T-cell (primary cell): ENCODE data around the gene FABP7. TPM values are rescaled to one million over a fixed set of nuclear protein-coding genes. Genes with fewer than 3 reads are reported as not detected.

Experiments
- ATAC-seq, 4 experiments: fragments of 200-7000 bp in 3 of 4; fragments of 150-1000 bp in 1 of 4; cut with Tn5 transposase; replicated peaks in 1 of 4; 1 replicate in 3 of 4; 2 replicates in 1 of 4; pipeline ENCODE4 v1.10.0; 2021; ENCODE audit warnings: moderate library complexity in 3 of 4, mild to moderate bottlenecking in 2 of 4, moderate number of reproducible peaks in 1 of 4
- CTCF ChIA-PET, 2 donors: fragments of 300-600 bp; sonication (Branson Sonifier 250); formaldehyde crosslinking; loops; one replicate each; lab custom pipeline; 2022; ENCODE audit warnings: antibody characterized with exemption in 2 of 2; lab: Charles Lee
- POLR2A ChIA-PET, 2 donors: fragments of 300-600 bp; sonication (Branson Sonifier 250); formaldehyde crosslinking; loops; one replicate each; lab custom pipeline; 2022; ENCODE audit warnings: antibody characterized with exemption in 2 of 2; lab: Charles Lee
- DNase-seq, 35 experiments: peaks; one replicate each; pipeline versions ENCODE4 v3.0.0 to v3.0.0-alpha.2; 2013 to 2023
- H3K27ac ChIP-seq: one replicate; pipeline ENCODE4 v1.5.1; 2013; ENCODE audit warnings: low read length
- H3K27me3 ChIP-seq, 2 experiments: replicated peaks in 1 of 2; 1 replicate in 1 of 2; 2 replicates in 1 of 2; pipeline versions ENCODE4 v1.6.1 to v1.7.0; 2013; ENCODE audit warnings: low read length in 1 of 2, mixed read lengths in 1 of 2; ENCODE audit not compliant: control insufficient read depth in 2 of 2, insufficient read depth in 2 of 2; ENCODE audit errors: extremely low read depth in 1 of 2
- H3K36me3 ChIP-seq, 2 donors: 1 replicate in 1 of 2; 2 replicates in 1 of 2; pipeline versions ENCODE4 v1.6.1 to v1.7.0; 2013; ENCODE audit warnings: low read length in 1 of 2; ENCODE audit not compliant: control insufficient read depth in 2 of 2, insufficient read depth in 1 of 2; ENCODE audit errors: extremely low read depth in 1 of 2
- H3K4me1 ChIP-seq, 2 experiments: 1 replicate in 1 of 2; 2 replicates in 1 of 2; pipeline versions ENCODE4 v1.6.1 to v1.7.0; 2013; ENCODE audit warnings: low read length in 2 of 2, mixed read lengths in 1 of 2; ENCODE audit not compliant: insufficient read depth in 2 of 2, control insufficient read depth in 1 of 2; ENCODE audit errors: extremely low read depth in 1 of 2
- H3K4me3 ChIP-seq, 2 donors: 1 replicate in 1 of 2; 2 replicates in 1 of 2; pipeline versions ENCODE4 v1.5.1 to v1.7.0; 2013; ENCODE audit warnings: mild to moderate bottlenecking in 2 of 2, low read length in 1 of 2, moderate library complexity in 1 of 2; ENCODE audit not compliant: control insufficient read depth in 1 of 2; ENCODE audit errors: extremely low read depth in 1 of 2
- H3K9me3 ChIP-seq: 2 replicates; pipeline ENCODE4 v1.7.0; 2013
- H3K27ac Mint-ChIP-seq, 2 donors: one replicate each; pipeline ENCODE4 v1.8.0; 2020 to 2021; ENCODE audit warnings: mild to moderate bottlenecking in 2 of 2, mixed read lengths in 2 of 2
- H3K27me3 Mint-ChIP-seq, 2 donors: one replicate each; pipeline ENCODE4 v1.8.0; 2021 to 2022; ENCODE audit warnings: mixed read lengths in 2 of 2
- H3K36me3 Mint-ChIP-seq: one replicate; pipeline ENCODE4 v1.8.0; 2021; ENCODE audit warnings: mixed read lengths
- H3K4me1 Mint-ChIP-seq, 3 donors: one replicate each; pipeline ENCODE4 v1.8.0; 2020 to 2022; ENCODE audit warnings: mixed read lengths in 3 of 3, mild to moderate bottlenecking in 1 of 3
- H3K4me3 Mint-ChIP-seq, 3 donors: one replicate each; pipeline ENCODE4 v1.8.0; 2020 to 2022; ENCODE audit warnings: mild to moderate bottlenecking in 3 of 3, mixed read lengths in 3 of 3, moderate library complexity in 3 of 3
- H3K9me3 Mint-ChIP-seq, 3 donors: one replicate each; pipeline ENCODE4 v1.8.0; 2020 to 2022; ENCODE audit warnings: mixed read lengths in 3 of 3
- WGBS: methylation state at CpG from one replicate; pipeline ENCODE4 v1.1.5; 2013; ENCODE audit warnings: missing lambda C conversion rate; ENCODE audit not compliant: insufficient coverage; 5-methylcytosine and 5-hydroxymethylcytosine counted together
- total RNA-seq, 35 experiments: library from RNA in 6 of 35; stranded (reverse) in 6 of 35; fragments of 120-200 nt in 1 of 35; gene quantifications; one replicate each; pipeline versions ENCODE4 v1.2.1 to v1.2.4 and lab custom pipeline; 2013 to 2026

FABP7 gene
- total RNA-seq, 5 donors from 2014 or later (not counting 1 experiment from before 2014, with no cell fraction given) = not detected

DNA sequence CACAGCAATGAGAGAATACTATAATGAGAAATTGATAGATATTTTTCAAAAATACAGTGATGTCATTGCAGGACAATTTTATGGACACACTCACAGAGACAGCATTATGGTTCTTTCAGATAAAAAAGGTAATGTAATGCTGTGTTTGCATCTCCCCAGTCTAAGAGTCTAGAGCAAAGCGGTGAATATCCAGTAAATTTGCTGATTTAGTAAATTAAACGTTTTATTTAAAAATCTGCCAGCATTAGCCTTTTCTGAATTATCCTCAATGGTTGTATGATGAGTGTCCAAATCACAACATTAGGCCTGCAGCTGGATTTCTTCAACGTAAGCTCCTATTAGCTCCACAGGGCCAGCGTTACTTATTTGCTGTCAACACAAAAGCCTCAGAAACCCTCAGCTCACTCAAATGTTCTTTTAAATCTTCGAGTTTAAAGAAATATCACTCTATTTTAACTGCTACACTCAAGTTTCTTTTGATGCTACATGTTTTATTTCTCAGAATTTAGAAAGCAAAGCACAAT is 25.5 kb downstream of the FABP7 start:
- H3K36me3 ChIP-seq = no peaks in the 10 kb centered on the region
- no peaks in the 10 kb centered on the region for H3K4me1 ChIP-seq
- Mint-ChIP-seq H3K4me3 (no peak overlapping the region), H3K4me1 (no peaks in the 10 kb centered on the region), H3K9me3 (no peaks in the 10 kb centered on the region), H3K27me3 (no peaks in the 10 kb centered on the region), H3K27ac (no peak overlapping the region), H3K36me3 (no peaks in the 10 kb centered on the region)
- POLR2A ChIA-PET = no interaction called here
- H3K9me3 ChIP-seq = no peaks in the 10 kb centered on the region
- ATAC-seq (no peak), DNase-seq (no peak)
- 75% methylated on average over 4 of the region's 5 CpGs for WGBS
- CTCF ChIA-PET = no interaction called here
- H3K27ac ChIP-seq = no peak overlapping the region
- no peak overlapping the region for H3K4me3 ChIP-seq
- H3K27me3 ChIP-seq = peaks cover 0 to 3% of the 10 kb centered on the region in 2 experiments

DNA sequence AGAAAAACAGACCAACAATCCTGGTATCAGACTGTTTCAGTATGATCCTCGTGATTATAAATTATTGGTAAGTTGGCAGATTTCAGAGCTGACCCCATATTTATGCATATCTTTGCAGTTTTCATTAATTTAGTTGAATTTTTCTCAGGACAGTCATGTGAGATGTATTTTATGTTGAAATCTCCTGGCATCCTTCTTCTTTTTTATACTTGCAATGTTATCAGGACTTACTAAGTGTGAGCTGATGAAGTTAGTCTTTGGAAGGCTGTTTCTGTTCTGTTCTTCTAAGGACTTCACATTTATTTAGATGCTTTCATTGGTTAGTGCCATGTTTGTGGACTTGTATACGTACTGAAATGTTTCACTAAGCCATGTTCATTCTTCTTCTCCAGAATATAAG is 26.8 kb downstream of the FABP7 start:
- ChIA-PET CTCF (no interaction called here), POLR2A (no interaction called here)
- DNase-seq (no peak), ATAC-seq (no peak)
- Mint-ChIP-seq H3K9me3 (no peaks in the 10 kb centered on the region), H3K27ac (no peak overlapping the region), H3K4me1 (no peaks in the 10 kb centered on the region), H3K4me3 (no peak overlapping the region), H3K27me3 (no peaks in the 10 kb centered on the region), H3K36me3 (no peaks in the 10 kb centered on the region)
- Histone ChIP-seq H3K27me3 (peaks cover 0 to 3% of the 10 kb centered on the region in 2 experiments), H3K36me3 (no peaks in the 10 kb centered on the region), H3K4me3 (no peak overlapping the region), H3K27ac (no peak overlapping the region), H3K9me3 (no peaks in the 10 kb centered on the region), H3K4me1 (no peaks in the 10 kb centered on the region)
- no CpG with 5 or more reads among the region's 2 CpGs for WGBS

DNA sequence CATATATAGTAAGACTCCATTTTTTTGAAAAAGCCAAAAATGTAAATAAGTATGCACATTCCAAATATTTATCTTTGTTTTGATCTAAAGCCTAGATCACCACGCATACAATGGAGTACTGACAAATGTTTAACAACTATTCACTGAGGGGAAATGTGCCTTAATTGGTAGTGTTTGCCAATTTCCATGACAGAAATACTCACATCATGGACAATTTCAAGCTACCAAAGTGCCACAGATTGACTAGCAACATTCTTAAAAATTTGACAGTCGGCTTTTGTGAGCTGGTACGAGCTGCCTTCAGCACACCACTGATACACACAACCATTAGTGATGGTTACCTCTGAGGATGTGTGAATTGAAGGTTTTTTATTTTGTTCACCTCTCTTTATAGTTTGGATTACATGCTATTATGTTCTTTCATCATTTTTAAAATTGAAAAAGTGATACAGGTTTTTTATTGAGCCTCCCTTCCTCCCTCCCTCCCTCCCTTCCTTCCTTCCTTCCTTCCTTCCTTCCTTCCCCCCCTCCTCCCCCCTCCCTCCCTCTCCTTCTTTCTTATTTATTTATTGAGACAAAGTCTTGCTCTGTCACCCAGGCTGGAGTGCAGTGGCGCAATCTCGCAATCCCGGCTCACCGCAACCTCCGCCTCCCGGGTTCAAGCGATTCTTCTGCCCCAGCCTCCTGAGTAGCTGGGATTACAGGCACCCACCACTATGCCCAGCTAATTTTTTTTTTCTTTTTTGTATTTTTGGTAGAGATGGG is 28.8 kb downstream of the FABP7 start:
- Histone ChIP-seq H3K36me3 (no peaks in the 10 kb centered on the region), H3K4me3 (no peak overlapping the region), H3K9me3 (no peaks in the 10 kb centered on the region), H3K27me3 (peaks cover 0 to 3% of the 10 kb centered on the region in 2 experiments), H3K4me1 (no peaks in the 10 kb centered on the region), H3K27ac (no peak overlapping the region)
- H3K27me3 Mint-ChIP-seq = no peaks in the 10 kb centered on the region
- H3K9me3 Mint-ChIP-seq = no peaks in the 10 kb centered on the region
- no peak overlapping the region for H3K4me3 Mint-ChIP-seq
- ATAC-seq (no peak), DNase-seq (no peak)
- WGBS = no CpG with 5 or more reads among the region's 10 CpGs
- POLR2A ChIA-PET = no interaction called here
- no peak overlapping the region for H3K27ac Mint-ChIP-seq
- H3K4me1 Mint-ChIP-seq = no peaks in the 10 kb centered on the region
- no peaks in the 10 kb centered on the region for H3K36me3 Mint-ChIP-seq
- CTCF ChIA-PET = no interaction called here

DNA sequence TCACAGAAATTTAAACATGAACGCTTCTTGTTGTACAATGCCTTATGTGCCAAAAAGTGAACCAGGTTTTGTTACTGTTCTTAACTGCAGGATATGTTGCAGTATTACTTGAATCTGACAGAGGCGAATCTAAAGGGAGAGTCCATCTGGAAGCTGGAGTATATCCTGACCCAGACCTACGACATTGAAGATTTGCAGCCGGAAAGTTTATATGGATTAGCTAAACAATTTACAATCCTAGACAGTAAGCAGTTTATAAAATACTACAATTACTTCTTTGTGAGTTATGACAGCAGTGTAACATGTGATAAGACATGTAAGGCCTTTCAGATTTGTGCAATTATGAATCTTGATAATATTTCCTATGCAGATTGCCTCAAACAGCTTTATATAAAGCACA is 29.5 kb downstream of the FABP7 start:
- WGBS = 100% methylated on average over 1 of the region's 4 CpGs
- H3K27ac Mint-ChIP-seq = no peak overlapping the region
- no peaks in the 10 kb centered on the region for H3K4me1 ChIP-seq
- POLR2A ChIA-PET = no interaction called here
- H3K36me3 ChIP-seq = no peaks in the 10 kb centered on the region
- CTCF ChIA-PET = no interaction called here
- ATAC-seq (no peak), DNase-seq (no peak)
- H3K36me3 Mint-ChIP-seq = no peaks in the 10 kb centered on the region
- H3K27me3 Mint-ChIP-seq = no peaks in the 10 kb centered on the region
- H3K27ac ChIP-seq = no peak overlapping the region
- H3K9me3 ChIP-seq = no peaks in the 10 kb centered on the region
- peaks cover 0 to 3% of the 10 kb centered on the region in 2 experiments for H3K27me3 ChIP-seq
- H3K9me3 Mint-ChIP-seq = no peaks in the 10 kb centered on the region
- H3K4me3 Mint-ChIP-seq = no peak overlapping the region
- no peak overlapping the region for H3K4me3 ChIP-seq
- H3K4me1 Mint-ChIP-seq = no peaks in the 10 kb centered on the region

DNA sequence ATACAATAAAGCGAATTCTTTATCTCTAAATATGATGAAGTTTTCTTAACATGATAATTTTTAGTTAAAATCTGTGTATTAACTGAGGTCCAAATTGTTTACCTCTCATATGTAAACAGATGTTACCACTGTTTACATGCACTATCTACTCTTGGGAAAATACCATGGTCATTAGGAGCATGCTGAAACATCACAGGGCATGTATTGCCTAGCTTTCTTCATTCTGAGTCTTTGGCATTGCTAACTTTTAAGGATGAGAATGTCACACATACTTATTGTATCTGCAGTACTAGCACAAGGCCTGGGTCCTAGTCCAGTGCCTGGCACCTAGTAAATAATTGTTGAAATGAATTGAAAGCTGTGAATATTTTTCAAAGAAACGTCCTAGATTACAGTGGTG is 30.2 kb downstream of the FABP7 start:
- no peak overlapping the region for H3K4me3 Mint-ChIP-seq
- no peaks in the 10 kb centered on the region for H3K4me1 Mint-ChIP-seq
- CTCF ChIA-PET = no interaction called here
- H3K27me3 Mint-ChIP-seq = no peaks in the 10 kb centered on the region
- no peaks in the 10 kb centered on the region for H3K9me3 Mint-ChIP-seq
- ATAC-seq (no peak), DNase-seq (no peak)
- no peaks in the 10 kb centered on the region for H3K27me3 ChIP-seq
- H3K36me3 ChIP-seq = no peaks in the 10 kb centered on the region
- H3K4me3 ChIP-seq = no peak overlapping the region
- H3K27ac Mint-ChIP-seq = no peak overlapping the region
- no peaks in the 10 kb centered on the region for H3K36me3 Mint-ChIP-seq
- 13% methylated on average over 1 of the region's 2 CpGs for WGBS
- no peaks in the 10 kb centered on the region for H3K9me3 ChIP-seq
- H3K4me1 ChIP-seq = no peaks in the 10 kb centered on the region
- POLR2A ChIA-PET = no interaction called here
- H3K27ac ChIP-seq = no peak overlapping the region

DNA sequence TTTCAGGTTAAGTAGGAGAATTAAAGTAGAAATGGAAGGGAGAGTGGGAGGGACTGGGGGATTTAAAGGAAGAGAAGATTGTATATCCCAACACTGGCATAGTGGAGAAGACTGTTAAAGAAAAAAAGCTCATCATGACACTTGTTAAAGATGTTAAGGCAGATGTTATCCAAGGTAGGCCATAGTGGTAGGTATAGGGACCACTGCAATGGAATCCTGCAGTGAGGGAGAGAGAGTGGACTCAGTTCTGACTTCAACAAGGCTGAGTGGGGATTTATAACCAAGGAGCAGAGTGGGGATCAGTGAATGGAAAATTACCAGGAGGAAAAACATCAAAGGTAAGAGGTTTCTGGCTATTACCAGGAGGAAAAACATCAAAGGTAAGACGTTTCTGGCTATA is 30.7 kb downstream of the FABP7 start:
- Histone ChIP-seq H3K4me3 (no peak overlapping the region), H3K9me3 (no peaks in the 10 kb centered on the region), H3K4me1 (no peaks in the 10 kb centered on the region), H3K27me3 (no peaks in the 10 kb centered on the region), H3K27ac (no peak overlapping the region), H3K36me3 (no peaks in the 10 kb centered on the region)
- no peaks in the 10 kb centered on the region for H3K27me3 Mint-ChIP-seq
- 33% methylated on average over 1 of the region's 1 CpG for WGBS
- ChIA-PET CTCF (no interaction called here), POLR2A (no interaction called here)
- H3K4me1 Mint-ChIP-seq = no peaks in the 10 kb centered on the region
- no peak overlapping the region for H3K27ac Mint-ChIP-seq
- H3K36me3 Mint-ChIP-seq = no peaks in the 10 kb centered on the region
- ATAC-seq = no peak
- H3K9me3 Mint-ChIP-seq = no peaks in the 10 kb centered on the region
- DNase-seq = no peak
- H3K4me3 Mint-ChIP-seq = no peak overlapping the region
